ENCODE data around the gene DMD.

Gene DMD

GRCh38 chrX:31440546-31440945 is 1770.8 kb downstream of the DMD start:
- DNase-seq (no peak), ATAC-seq (ENCODE audit: insufficient read depth, low read depth) (no peak)
- H3K9me3 ChIP-seq (ENCODE audit: insufficient read depth, low read length, severe bottlenecking): no peaks in the 10 kb centered on the region
- H3K4me1 ChIP-seq (ENCODE audit: insufficient read depth, low read length): peaks cover 13% of the 10 kb centered on the region
- H3K9ac ChIP-seq (ENCODE audit: low read depth, low read length): no peak overlapping the region
- H3K27ac ChIP-seq (ENCODE audit: low read length): no peak overlapping the region
- no peaks in the 10 kb centered on the region for H3K79me2 ChIP-seq (ENCODE audit: insufficient read depth, low read length)
- no peaks in the 10 kb centered on the region for H3K27me3 ChIP-seq (ENCODE audit: insufficient read depth, low read length, poor library complexity)
- no peaks in the 10 kb centered on the region for H4K20me1 ChIP-seq (ENCODE audit: insufficient read depth, low read length)
- no peak overlapping the region for H3K4me2 ChIP-seq (ENCODE audit: insufficient read depth, low read length)
- H2AFZ ChIP-seq (ENCODE audit: low read depth, low read length): no peak overlapping the region
- no peak overlapping the region for H3K4me3 ChIP-seq (ENCODE audit: low read depth in 1 of 2, low read length in 2 of 2)
- no peaks in the 10 kb centered on the region for H3K36me3 ChIP-seq (ENCODE audit: insufficient read depth, low read length)
- TF ChIP-seq, protein P1, sequence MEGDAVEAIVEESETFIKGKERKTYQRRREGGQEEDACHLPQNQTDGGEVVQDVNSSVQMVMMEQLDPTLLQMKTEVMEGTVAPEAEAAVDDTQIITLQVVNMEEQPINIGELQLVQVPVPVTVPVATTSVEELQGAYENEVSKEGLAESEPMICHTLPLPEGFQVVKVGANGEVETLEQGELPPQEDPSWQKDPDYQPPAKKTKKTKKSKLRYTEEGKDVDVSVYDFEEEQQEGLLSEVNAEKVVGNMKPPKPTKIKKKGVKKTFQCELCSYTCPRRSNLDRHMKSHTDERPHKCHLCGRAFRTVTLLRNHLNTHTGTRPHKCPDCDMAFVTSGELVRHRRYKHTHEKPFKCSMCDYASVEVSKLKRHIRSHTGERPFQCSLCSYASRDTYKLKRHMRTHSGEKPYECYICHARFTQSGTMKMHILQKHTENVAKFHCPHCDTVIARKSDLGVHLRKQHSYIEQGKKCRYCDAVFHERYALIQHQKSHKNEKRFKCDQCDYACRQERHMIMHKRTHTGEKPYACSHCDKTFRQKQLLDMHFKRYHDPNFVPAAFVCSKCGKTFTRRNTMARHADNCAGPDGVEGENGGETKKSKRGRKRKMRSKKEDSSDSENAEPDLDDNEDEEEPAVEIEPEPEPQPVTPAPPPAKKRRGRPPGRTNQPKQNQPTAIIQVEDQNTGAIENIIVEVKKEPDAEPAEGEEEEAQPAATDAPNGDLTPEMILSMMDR (IDR thresholded peaks at IDR 0.05; ENCODE audit: borderline replicate concordance, extremely low read depth, low read length, poor library complexity, severe bottlenecking): no peak
- TF ChIP-seq EZH2 (IDR thresholded peaks at IDR 0.05; ENCODE audit: borderline replicate concordance, low read depth, low read length, severe bottlenecking): no peak

GRCh38 chrX:31436424-31436823 is 1774.9 kb downstream of the DMD start:
- no peaks in the 10 kb centered on the region for H3K4me1 ChIP-seq (ENCODE audit: insufficient read depth, low read length)
- H4K20me1 ChIP-seq (ENCODE audit: insufficient read depth, low read length): no peaks in the 10 kb centered on the region
- no peaks in the 10 kb centered on the region for H3K27me3 ChIP-seq (ENCODE audit: insufficient read depth, low read length, poor library complexity)
- no peak overlapping the region for H3K4me2 ChIP-seq (ENCODE audit: insufficient read depth, low read length)
- H3K9ac ChIP-seq (ENCODE audit: low read depth, low read length): no peak overlapping the region
- no peaks in the 10 kb centered on the region for H3K79me2 ChIP-seq (ENCODE audit: insufficient read depth, low read length)
- no peak overlapping the region for H3K27ac ChIP-seq (ENCODE audit: low read length)
- no peaks in the 10 kb centered on the region for H3K9me3 ChIP-seq (ENCODE audit: insufficient read depth, low read length, severe bottlenecking)
- H2AFZ ChIP-seq (ENCODE audit: low read depth, low read length): no peak overlapping the region
- DNase-seq: no peak
- no peaks in the 10 kb centered on the region for H3K36me3 ChIP-seq (ENCODE audit: insufficient read depth, low read length)
- TF ChIP-seq, protein P1 (IDR thresholded peaks at IDR 0.05; ENCODE audit: borderline replicate concordance, extremely low read depth, low read length, poor library complexity, severe bottlenecking): no peak
- TF ChIP-seq EZH2 (IDR thresholded peaks at IDR 0.05; ENCODE audit: borderline replicate concordance, low read depth, low read length, severe bottlenecking): no peak
- no peak for ATAC-seq (ENCODE audit: insufficient read depth, low read depth)
- no peak overlapping the region for H3K4me3 ChIP-seq (ENCODE audit: low read depth in 1 of 2, low read length in 2 of 2)

GRCh38 chrX:31435592-31435991 is 1775.8 kb downstream of the DMD start:
- Histone ChIP-seq H3K27ac (ENCODE audit: low read length) (no peak overlapping the region), H3K36me3 (ENCODE audit: insufficient read depth, low read length) (no peaks in the 10 kb centered on the region), H4K20me1 (ENCODE audit: insufficient read depth, low read length) (no peaks in the 10 kb centered on the region), H3K79me2 (ENCODE audit: insufficient read depth, low read length) (no peaks in the 10 kb centered on the region), H3K9me3 (ENCODE audit: insufficient read depth, low read length, severe bottlenecking) (no peaks in the 10 kb centered on the region), H3K4me1 (ENCODE audit: insufficient read depth, low read length) (no peaks in the 10 kb centered on the region), H3K4me2 (ENCODE audit: insufficient read depth, low read length) (no peak overlapping the region), H3K4me3 (ENCODE audit: low read depth in 1 of 2, low read length in 2 of 2) (no peak overlapping the region), H2AFZ (ENCODE audit: low read depth, low read length) (no peak overlapping the region), H3K27me3 (ENCODE audit: insufficient read depth, low read length, poor library complexity) (no peaks in the 10 kb centered on the region), H3K9ac (ENCODE audit: low read depth, low read length) (no peak overlapping the region)
- TF ChIP-seq EZH2 (IDR thresholded peaks at IDR 0.05; ENCODE audit: borderline replicate concordance, low read depth, low read length, severe bottlenecking): no peak
- TF ChIP-seq, protein P1 (IDR thresholded peaks at IDR 0.05; ENCODE audit: borderline replicate concordance, extremely low read depth, low read length, poor library complexity, severe bottlenecking): no peak
- DNase-seq: no peak
- ATAC-seq (ENCODE audit: insufficient read depth, low read depth): no peak

DNA sequence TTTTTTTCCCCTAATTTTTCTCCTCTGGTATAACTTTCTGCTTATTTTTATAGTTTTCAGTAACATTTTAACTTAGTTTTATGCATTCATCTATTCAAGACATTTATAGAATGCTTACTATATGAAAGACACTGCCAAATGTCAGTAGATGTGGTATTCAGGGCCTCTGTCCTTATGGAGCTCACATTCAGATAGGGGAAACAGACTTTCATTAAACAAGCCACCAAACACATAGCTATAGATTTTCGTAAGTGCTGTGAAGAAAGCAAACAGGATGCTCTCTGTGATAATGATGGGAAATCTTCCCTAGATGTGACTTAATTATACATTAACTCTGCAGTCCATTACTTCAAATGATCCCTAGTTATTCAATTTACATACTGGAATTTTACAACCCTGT is 1777.5 kb downstream of the DMD start:
- DNase-seq (no peak), ATAC-seq (ENCODE audit: insufficient read depth, low read depth) (no peak)
- Histone ChIP-seq H4K20me1 (ENCODE audit: insufficient read depth, low read length) (no peaks in the 10 kb centered on the region), H3K36me3 (ENCODE audit: insufficient read depth, low read length) (no peaks in the 10 kb centered on the region), H3K4me2 (ENCODE audit: insufficient read depth, low read length) (no peak overlapping the region), H3K27me3 (ENCODE audit: insufficient read depth, low read length, poor library complexity) (no peaks in the 10 kb centered on the region), H3K4me1 (ENCODE audit: insufficient read depth, low read length) (no peaks in the 10 kb centered on the region), H3K4me3 (ENCODE audit: low read depth in 1 of 2, low read length in 2 of 2) (no peak overlapping the region), H3K27ac (ENCODE audit: low read length) (no peak overlapping the region), H3K79me2 (ENCODE audit: insufficient read depth, low read length) (no peaks in the 10 kb centered on the region), H2AFZ (ENCODE audit: low read depth, low read length) (no peak overlapping the region), H3K9ac (ENCODE audit: low read depth, low read length) (no peak overlapping the region), H3K9me3 (ENCODE audit: insufficient read depth, low read length, severe bottlenecking) (no peaks in the 10 kb centered on the region)
- TF ChIP-seq, protein P1 (IDR thresholded peaks at IDR 0.05; ENCODE audit: borderline replicate concordance, extremely low read depth, low read length, poor library complexity, severe bottlenecking): no peak
- no peak for TF ChIP-seq EZH2 (IDR thresholded peaks at IDR 0.05; ENCODE audit: borderline replicate concordance, low read depth, low read length, severe bottlenecking)

All from DND-41 (cell line).